ENCODE data around the gene ZRSR2.

- no peak for TF ChIP-seq SP1 (IDR thresholded peaks at IDR 0.05; ENCODE audit: low read depth)
- no peak for TF ChIP-seq CTCF (IDR thresholded peaks at IDR 0.05 in 2 of 3, conservative IDR thresholded peaks at IDR 0.05 in 1 of 3; ENCODE audit: borderline replicate concordance in 1 of 3, insufficient read depth in 1 of 3, low read depth in 2 of 3, low read length in 2 of 3)
- TF ChIP-seq SIN3A (IDR thresholded peaks at IDR 0.05; ENCODE audit: low read depth) = no peak
- no peak for TF ChIP-seq ELF1 (IDR thresholded peaks at IDR 0.05; ENCODE audit: borderline replicate concordance, low read depth)
- no peak for TF ChIP-seq TCF7L2 (IDR thresholded peaks at IDR 0.05; ENCODE audit: borderline replicate concordance, extremely low read depth, insufficient read depth, insufficient read length)
- no peak for TF ChIP-seq JUND (IDR thresholded peaks at IDR 0.05)
Observed at GRCh38 chrX:15848576-15848975, 58.3 kb downstream of the ZRSR2 start.

Data from HCT116 (cell line).